Middle frontal gyrus (tissue), 1 donor: ENCODE data around the gene AANAT.

Experiments
- DNase-seq: peaks from one replicate; pipeline ENCODE4 v3.0.0-alpha.2; 2015; ENCODE audit warnings: low spot score; ENCODE audit errors: extremely low spot score

The AANAT gene

DNA sequence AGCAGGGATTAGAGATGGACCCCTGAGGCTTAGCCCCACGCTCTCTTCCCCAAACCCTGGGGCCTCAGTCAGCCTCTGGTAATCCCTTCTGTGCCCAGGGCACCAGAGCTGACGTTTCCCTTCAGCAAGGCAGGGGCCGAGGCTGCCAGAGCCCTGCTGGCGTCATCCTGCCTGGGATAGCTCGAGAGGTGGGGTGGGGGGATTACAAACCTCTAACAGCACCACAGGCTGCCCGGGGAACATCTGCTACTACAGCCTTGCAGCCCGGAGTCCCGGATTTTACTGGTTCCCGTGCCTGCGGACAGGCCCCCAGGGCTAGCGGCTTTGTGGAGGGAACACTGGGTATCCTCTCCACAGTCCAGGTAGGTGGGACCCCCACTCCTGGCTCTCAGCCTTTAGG is at the start of gene AANAT:
TSS of gene AANAT (plus strand) at position 238 of the 400 bp plus-strand sequence. CDS start 1,144 bp downstream, outside the sequence.
- DNase-seq: no peak

DNA sequence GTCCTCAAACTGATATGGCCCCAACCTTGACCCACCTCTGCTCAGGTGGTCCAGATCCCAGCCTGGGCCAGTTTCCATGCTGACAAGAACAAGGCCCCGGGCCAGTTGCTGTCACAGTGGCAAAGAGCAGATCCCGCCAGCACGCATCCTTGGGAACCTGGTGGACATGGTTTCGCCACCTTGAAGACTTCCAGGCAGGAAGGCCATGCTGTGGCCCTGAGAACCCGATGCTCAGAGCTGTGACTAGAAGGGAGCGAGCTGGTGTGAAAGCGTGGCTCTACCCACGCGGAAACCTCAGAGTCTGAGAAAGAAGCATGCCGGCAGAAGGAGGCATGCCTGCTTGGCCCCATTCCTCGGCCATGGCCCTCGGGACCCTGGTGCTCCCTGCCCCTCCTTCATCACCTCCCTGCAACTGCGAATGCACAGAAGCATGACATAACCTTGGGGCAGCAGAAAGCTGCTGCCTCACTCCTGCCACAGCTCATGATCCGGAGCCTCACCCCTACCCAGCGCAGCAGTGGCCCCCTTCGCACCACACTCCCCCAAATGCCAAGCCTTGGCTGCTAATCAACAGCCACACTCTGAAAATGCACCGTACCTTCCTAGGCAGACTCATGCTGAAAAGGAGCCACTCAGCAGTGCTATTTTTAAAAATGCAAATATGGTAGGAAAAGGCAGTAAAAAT is 47.7 kb upstream of the AANAT start:
- peak; percentile 49 for DNase-seq

DNA sequence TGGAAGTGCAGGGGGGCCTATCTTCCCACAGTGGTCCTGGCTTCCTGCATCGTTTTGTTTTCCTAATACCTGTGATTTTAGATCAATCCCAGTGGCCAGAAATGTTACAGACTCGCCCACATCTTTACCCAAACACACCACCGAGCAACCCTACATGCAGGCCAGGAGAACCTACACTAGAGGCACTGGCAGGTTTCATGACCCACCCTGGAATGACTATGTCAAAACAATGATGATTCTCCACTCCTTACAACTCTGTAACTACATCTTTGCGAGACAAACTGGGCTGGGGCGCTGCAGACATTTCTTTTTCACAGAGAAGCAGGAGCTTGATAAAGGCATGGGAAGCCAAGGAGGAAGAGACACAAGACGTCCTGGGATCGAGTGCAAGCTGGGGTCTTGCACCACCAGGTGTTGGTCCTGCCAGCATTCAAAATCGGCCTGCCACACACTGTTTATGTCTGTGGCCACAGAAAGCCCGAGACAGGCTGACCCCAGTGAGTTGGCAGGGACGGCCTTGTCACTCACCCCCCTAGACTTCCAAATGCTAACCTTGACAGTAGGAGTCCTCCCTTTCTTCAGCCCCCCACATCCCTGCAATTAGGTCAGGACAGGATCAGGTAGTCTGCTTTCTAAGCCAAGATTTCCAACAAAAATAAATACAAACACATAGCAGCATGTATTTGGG is 46.9 kb upstream of the AANAT start:
- no peak for DNase-seq

DNA sequence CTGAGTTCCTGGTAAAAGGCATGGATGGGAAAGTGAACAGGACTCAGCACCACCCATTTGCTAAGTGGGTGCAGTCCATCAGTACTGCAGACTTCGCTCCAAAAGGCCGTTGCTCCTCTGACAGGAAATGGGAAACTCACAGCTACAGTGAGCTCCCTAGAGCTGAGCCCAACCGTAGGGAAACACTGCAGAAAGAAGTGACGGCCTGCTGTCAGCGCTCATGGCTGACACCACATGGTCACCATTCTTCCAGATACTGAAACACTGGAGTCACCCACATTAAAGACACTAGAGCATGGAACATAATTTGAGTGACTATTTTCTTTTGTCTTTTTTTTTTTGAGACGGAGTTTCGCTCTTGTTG is 46.4 kb upstream of the AANAT start:
- DNase-seq: no peak

GRCh38 chr17:76422406-76422805 is 45.0 kb upstream of the AANAT start:
- no peak for DNase-seq

DNA sequence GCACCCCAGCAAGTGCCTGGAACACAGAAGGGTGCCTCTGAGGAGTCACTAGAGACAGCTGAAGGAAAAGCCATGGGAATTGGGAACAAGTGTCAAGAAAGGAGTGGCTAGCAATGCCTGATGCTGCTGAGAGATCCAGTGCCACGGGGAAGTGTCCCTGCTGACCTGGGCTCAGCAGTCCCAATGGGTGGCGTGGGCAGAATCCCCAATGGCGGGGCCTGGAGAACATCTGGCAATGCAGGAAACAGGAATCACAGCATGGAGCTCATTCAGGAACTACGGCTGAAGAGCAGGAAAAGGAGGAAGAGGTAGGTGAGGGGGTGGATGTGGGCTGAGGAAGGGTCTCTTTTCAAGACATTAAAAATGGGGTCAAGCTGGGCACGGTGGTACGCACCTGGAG is 44.5 kb upstream of the AANAT start:
- no peak for DNase-seq

DNA sequence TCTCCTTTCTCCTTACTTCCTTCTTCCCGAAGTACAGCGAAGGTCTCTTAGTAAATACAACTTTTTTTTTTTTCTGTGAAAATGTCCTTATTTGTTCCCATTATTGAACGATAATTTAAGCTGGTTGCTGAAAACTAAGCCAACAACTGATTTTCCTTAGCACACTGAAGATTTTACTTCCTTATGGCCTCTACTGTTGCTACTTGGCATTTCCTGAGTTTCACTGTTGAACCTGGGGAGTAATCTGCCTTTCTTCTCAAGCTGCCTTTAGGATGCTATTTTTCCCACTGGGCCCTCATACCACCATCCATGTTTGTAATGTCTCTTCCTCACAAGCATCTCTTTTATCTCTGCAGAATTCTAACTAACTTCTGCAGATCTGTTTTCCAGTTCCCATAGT is 40.5 kb upstream of the AANAT start:
- DNase-seq: no peak

- DNase-seq: no peak
Measured at GRCh38 chr17:76427501-76428231, 39.7 kb upstream of the AANAT start.

GRCh38 chr17:76428511-76428910 is 38.9 kb upstream of the AANAT start:
- DNase-seq: no peak

DNA sequence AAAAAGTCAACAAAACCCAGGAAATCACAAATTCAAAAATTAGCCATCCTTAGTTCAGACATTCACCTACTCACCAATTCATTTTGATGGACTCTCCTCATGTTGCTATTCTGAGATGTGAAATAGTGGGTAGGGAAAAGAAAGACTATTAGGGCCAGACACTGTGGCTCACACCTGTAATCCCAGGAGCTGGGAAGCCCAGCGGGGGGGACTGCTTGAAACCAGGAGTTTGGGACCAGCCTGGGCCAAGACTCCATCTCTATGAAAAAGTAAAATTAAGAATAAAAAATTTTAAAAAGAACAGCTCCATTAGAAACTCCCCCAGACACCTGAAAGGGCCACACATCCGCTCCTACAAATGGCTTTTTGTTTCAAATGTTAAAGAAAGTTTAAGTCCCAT is 35.9 kb upstream of the AANAT start:
- DNase-seq: no peak

DNA sequence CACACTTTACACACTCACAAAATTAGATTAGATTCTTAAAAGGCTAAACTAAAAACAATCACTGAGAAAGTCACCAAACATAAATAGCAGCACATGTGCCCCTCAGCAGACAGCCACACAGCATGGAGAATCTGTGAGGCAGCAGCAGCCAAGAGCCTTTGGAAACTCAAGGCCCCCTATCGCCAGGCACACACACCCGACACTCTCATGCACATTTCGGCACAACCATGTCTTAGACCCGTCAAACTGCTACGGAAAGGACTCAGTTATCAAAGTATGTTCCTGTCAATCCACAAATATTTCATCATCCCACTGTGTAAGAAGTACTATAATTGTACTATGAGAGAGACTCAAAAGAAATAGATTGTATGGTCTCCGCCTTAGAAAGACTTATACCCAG is 35.4 kb upstream of the AANAT start:
- DNase-seq: no peak

DNA sequence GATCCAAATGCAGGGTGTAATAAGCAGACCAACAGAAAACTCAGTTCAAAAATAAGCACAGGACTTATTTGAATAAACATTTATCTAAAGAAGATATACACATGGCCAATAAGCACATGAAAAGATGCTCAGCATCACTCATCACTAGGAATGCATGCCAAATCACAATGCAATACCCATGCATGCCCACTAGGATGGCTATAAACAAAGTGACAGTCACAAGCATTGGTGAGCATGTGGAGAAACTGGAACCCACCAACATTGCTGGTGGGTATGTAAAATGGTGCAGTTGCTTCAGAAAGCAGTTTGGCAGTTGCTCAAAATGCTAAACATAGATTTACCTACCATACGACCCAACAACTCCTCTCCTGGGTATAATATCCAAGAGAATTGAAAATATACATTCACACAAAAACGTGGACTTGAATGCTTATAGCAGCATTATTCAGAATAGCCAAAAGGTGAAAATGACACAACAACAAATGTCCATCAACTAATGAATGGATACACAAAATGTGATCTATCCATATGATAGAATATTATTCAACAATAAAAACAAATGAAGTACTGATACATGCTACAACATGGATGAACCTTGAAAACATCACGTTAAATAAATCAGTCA is 34.6 kb upstream of the AANAT start:
- no peak for DNase-seq

GRCh38 chr17:76433693-76434092 is 33.7 kb upstream of the AANAT start:
- no peak for DNase-seq

GRCh38 chr17:76434870-76435269 is 32.5 kb upstream of the AANAT start:
- DNase-seq: no peak

GRCh38 chr17:76435751-76436150 is 31.7 kb upstream of the AANAT start:
- DNase-seq: no peak

DNA sequence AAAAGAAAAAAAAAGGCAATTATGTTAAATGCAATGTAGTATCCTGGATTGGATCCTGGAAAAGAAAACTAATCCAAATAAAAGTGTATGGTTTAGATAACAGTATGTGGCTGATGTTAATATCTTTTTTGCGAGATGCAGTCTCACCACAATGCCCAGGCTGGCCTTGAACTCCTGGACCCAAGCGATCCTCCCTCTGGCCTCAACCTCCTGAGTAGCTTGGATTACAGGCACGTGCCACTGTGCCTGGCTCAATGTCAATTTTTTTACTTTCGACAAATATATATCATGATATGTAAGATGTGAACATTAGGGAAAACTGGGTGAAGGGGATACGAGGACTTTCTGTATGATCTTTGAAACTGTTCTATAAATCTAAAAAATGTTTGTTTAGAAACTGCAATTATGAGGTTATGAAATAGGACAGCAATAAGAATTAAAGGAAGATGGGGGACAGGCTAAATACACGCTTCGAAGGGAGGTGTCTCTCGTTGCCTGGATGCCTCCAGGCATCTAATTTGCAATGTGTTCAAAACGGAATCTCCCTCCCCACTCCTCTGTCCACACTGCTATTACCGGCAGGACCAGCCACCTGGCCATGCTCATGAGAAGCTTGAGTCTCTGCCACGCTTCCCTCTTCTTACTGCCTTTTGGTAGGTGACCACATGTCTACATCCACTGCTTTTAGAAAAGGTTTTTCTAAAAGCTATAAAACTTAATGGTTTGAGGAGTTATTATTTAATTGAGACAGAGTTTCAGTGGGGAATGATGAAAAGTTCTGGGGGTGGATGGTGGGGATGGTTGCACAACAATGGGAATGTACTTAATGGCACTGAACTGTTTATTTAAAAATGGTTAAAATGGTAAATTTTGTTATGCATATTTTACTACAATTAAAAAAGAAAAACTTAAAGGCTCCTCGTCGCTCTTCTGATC is 29.7 kb upstream of the AANAT start:
- no peak for DNase-seq

DNA sequence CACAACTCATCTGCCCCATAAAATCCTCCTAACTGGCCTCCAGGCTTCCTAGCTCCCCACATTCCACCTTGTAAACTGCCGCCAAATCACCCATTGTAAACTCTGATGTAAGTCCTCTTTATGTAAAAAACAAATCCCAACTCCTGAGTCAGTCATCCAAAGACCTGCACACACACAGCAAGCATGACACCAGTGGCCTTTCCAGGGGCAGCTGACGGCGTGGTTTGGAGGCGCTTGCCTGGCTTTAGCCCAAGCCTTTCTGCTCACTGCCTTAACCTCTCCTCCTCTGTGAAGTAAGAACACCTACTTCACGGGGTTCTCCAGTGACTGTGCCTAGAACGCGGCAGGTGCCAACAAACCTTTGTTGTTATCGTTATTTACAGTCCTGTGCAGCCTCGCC is 28.5 kb upstream of the AANAT start:
- DNase-seq: no peak

- no peak for DNase-seq
Measured at GRCh38 chr17:76439314-76439928, 28.0 kb upstream of the AANAT start.

DNA sequence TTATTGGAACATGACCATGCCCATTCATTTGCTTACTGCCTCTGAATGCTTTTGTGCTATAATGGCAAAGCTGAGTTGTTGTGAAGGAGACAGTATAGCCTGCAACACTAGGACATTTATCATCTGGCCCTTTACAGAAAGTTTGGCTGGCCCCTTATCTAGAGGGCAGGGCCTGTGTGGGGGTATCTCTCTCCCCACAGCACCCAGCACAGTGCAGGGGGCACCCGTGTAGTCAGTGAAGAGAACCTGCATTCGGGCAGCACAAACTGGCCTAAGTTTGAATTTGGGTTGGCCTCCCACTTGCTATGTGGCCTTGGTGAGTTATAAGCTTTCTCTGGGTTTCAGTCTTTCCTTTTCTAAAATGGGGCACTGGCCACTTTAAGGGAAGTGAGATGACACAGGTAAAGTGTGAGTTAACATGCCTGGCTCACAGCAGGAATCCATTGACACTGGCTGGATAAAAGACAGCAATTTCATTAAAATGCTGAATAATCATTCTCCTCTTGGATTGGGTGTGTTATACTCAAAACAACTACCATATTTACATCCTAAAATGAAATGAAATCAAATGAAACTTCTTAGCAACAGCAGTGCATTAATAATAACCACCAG is 26.5 kb upstream of the AANAT start:
- DNase-seq: no peak

DNA sequence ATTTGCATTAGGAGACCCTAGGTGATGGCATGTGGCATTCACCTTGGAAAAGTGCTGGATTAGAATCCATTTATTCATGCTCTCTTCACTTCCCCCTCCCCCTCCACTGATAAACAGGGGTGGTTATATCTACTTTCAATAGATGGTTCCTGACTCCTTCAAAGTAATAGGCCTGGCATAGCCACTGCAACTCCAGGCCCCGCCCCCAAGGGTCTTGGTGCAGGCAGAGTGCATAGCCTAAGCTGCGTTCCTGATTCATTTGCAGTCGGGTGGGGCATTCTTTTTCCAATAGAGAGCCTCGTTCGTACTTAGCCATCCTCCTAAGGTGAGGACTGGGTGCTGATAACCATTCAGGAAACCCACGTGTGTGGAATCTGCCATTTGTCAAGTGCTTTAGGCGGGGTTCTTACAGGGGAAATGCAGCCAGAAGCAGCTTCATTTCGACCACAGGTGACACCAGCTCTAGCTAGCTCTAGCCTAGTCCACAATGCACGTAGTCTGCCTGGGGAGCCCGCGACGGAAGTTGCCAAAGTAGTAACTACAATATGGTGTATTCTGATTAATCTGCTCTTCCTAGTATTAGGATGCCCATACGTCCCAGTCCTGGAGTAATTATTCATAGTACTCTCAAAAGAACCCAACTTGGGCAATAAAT is 25.6 kb upstream of the AANAT start:
- DNase-seq: no peak
